Tibial nerve (tissue), 4 donors: ENCODE results near the gene CXADR. TPM values are rescaled to one million over a fixed set of nuclear protein-coding genes. Genes with fewer than 3 reads are reported as not detected.

ENCODE experiments used
- DNase-seq, 2 donors: peaks; one replicate each; pipeline ENCODE4 v3.0.0-alpha.2; 2019; ENCODE audit warnings: low spot score in 2 of 2
- H3K27ac ChIP-seq, 4 donors: fragments of 200-600 bp; sonication (generic) in 3 of 4; one replicate each; pipeline ENCODE4 v1.5.1; 2017 to 2019; ENCODE audit warnings: mild to moderate bottlenecking in 1 of 4
- H3K27me3 ChIP-seq, 2 donors: fragments of 200-600 bp; sonication (generic) in 1 of 2; one replicate each; pipeline versions ENCODE4 v1.5.1 to v1.6.0; 2017 to 2019
- H3K36me3 ChIP-seq, 3 donors: fragments of 200-600 bp; sonication (generic); one replicate each; pipeline ENCODE4 v1.5.1; 2018 to 2019
- H3K4me1 ChIP-seq, 4 donors: fragments of 200-600 bp; sonication (generic) in 3 of 4; one replicate each; pipeline ENCODE4 v1.5.1; 2017 to 2019
- H3K4me3 ChIP-seq, 4 donors: fragments of 200-600 bp; sonication (generic) in 3 of 4; one replicate each; pipeline ENCODE4 v1.5.1; 2017 to 2019; ENCODE audit warnings: mild to moderate bottlenecking in 1 of 4, moderate library complexity in 1 of 4
- H3K9me3 ChIP-seq, 4 donors: fragments of 200-600 bp; sonication (generic) in 3 of 4; one replicate each; pipeline ENCODE4 v1.5.1; 2017 to 2019
- EP300 ChIP-seq, 2 donors: sonication (generic); formaldehyde crosslinking; IDR thresholded peaks; one replicate each; pipeline ENCODE4 v1.6.1; 2017; ENCODE audit warnings: antibody characterized with exemption in 2 of 2, mild to moderate bottlenecking in 1 of 2
- POLR2A ChIP-seq, 2 donors: fragments of 450-650 bp; IDR thresholded peaks; one replicate each; pipeline ENCODE4 v1.6.1; 2017; ENCODE audit warnings: antibody characterized with exemption in 2 of 2, mild to moderate bottlenecking in 2 of 2, moderate library complexity in 2 of 2
- WGBS, 2 donors: methylation state at CpG; one replicate each; pipeline ENCODE4 v1.1.5; 2018; 5-methylcytosine and 5-hydroxymethylcytosine counted together
- total RNA-seq, 4 donors: library from RNA; depleted of rRNA; stranded (reverse); fragments of >200 nt; gene quantifications; one replicate each; pipeline ENCODE4 v1.1.0, GENCODE V29; 2016
- TF ChIP-seq, protein P1 (sequence below), 5 experiments: fragments of 200-600 bp in 3 of 5; fragments of 450-650 bp in 2 of 5; sonication (generic) in 3 of 5; IDR thresholded peaks; one replicate each; pipeline ENCODE4 v1.5.1; 2016 to 2019; ENCODE audit warnings: antibody characterized with exemption in 5 of 5, mild to moderate bottlenecking in 3 of 5, moderate library complexity in 2 of 5

CXADR gene
- total RNA-seq, 4 donors from 2014 or later, result 0.30 to 9.2 (median 1.5) TPM

DNA sequence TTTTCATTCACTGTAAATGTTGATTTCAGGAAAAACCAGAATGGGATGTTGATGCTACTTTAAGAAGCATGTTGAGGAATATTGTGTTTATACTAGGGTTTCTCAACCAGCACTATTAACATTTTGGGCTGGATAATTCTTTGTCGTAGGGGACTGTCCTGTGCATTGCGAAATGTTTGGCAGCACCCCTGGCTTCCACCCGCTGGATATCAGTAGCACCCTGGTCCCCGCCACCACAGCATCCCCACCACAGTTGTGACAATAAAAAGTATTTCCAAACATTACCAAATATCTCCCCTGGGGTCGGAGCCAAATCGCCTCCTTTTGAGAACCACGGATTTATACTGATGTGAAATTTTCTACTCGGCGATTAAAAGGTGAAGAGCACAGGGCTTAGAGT lies 57.9 kb downstream of the CXADR start:
- TF ChIP-seq POLR2A (IDR thresholded peaks at IDR 0.05) (no peak), EP300 (IDR thresholded peaks at IDR 0.05) (no peak)
- Histone ChIP-seq H3K36me3 (no peaks in the 10 kb centered on the region), H3K27me3 (no peaks in the 10 kb centered on the region), H3K4me3 (no peak overlapping the region), H3K27ac (no peak overlapping the region), H3K4me1 (no peaks in the 10 kb centered on the region), H3K9me3 (no peaks in the 10 kb centered on the region)
- no peak for DNase-seq
- WGBS, 2 donors, result 80 to 91% methylated on average over 9 of the region's 9 CpGs

DNA sequence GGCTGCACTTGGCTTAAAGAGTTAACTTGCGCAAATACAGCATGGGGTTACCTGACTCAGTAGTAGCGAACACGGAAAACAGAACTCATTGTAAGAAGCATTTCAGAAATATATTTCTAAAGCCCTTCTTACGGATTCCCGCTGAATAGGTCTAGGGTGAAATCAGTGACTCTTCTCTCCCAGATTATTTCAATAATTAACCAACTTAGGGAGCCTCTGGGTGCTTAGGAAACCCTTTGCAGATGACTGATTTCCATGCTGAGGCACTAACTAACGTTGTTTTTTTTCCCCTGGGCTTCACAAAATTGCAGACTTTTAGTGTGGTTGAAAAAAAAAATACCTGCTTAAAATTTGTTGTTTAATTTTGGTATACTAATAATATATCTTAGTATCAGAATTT lies 59.6 kb downstream of the CXADR start:
- 85 to 88% methylated on average over 6 of the region's 6 CpGs for WGBS, 2 donors
- Histone ChIP-seq H3K4me1 (no peaks in the 10 kb centered on the region), H3K27me3 (no peaks in the 10 kb centered on the region), H3K9me3 (no peaks in the 10 kb centered on the region), H3K36me3 (no peaks in the 10 kb centered on the region), H3K4me3 (no peak overlapping the region), H3K27ac (no peak overlapping the region)
- TF ChIP-seq, protein P1, sequence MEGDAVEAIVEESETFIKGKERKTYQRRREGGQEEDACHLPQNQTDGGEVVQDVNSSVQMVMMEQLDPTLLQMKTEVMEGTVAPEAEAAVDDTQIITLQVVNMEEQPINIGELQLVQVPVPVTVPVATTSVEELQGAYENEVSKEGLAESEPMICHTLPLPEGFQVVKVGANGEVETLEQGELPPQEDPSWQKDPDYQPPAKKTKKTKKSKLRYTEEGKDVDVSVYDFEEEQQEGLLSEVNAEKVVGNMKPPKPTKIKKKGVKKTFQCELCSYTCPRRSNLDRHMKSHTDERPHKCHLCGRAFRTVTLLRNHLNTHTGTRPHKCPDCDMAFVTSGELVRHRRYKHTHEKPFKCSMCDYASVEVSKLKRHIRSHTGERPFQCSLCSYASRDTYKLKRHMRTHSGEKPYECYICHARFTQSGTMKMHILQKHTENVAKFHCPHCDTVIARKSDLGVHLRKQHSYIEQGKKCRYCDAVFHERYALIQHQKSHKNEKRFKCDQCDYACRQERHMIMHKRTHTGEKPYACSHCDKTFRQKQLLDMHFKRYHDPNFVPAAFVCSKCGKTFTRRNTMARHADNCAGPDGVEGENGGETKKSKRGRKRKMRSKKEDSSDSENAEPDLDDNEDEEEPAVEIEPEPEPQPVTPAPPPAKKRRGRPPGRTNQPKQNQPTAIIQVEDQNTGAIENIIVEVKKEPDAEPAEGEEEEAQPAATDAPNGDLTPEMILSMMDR (IDR thresholded peaks at IDR 0.05), result no peak
- TF ChIP-seq EP300 (IDR thresholded peaks at IDR 0.05), result no peak
- no peak for TF ChIP-seq POLR2A (IDR thresholded peaks at IDR 0.05)
- DNase-seq, result no peak

DNA sequence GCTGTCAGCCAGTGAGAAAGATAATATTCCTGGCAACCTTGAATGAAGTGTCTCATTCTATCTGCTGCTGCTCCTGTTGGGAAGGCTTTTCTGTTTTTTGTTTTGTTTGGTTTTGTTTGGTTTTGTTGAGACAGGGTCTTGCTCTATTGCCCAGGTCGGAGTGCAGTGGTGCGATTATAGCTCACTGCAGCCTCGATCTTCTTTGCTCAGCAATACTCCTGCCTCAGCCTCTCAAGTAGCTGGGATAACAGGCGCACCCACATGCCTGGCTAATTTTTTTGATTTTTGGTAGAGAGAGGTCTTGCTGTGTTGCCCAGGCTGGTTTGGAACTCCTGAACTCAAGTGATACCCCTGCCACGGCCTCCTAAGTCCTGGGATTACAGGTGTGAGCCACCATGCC lies 62.2 kb downstream of the CXADR start:
- no peaks in the 10 kb centered on the region for H3K4me1 ChIP-seq
- H3K9me3 ChIP-seq, result no peaks in the 10 kb centered on the region
- no peaks in the 10 kb centered on the region for H3K27me3 ChIP-seq
- 84 to 86% methylated on average over 5 of the region's 5 CpGs for WGBS, 2 donors
- no peak for DNase-seq
- no peak overlapping the region for H3K4me3 ChIP-seq
- no peaks in the 10 kb centered on the region for H3K36me3 ChIP-seq
- no peak overlapping the region for H3K27ac ChIP-seq
- TF ChIP-seq, protein P1 (IDR thresholded peaks at IDR 0.05), result no peak
- TF ChIP-seq POLR2A (IDR thresholded peaks at IDR 0.05) (no peak), EP300 (IDR thresholded peaks at IDR 0.05) (no peak)

DNA sequence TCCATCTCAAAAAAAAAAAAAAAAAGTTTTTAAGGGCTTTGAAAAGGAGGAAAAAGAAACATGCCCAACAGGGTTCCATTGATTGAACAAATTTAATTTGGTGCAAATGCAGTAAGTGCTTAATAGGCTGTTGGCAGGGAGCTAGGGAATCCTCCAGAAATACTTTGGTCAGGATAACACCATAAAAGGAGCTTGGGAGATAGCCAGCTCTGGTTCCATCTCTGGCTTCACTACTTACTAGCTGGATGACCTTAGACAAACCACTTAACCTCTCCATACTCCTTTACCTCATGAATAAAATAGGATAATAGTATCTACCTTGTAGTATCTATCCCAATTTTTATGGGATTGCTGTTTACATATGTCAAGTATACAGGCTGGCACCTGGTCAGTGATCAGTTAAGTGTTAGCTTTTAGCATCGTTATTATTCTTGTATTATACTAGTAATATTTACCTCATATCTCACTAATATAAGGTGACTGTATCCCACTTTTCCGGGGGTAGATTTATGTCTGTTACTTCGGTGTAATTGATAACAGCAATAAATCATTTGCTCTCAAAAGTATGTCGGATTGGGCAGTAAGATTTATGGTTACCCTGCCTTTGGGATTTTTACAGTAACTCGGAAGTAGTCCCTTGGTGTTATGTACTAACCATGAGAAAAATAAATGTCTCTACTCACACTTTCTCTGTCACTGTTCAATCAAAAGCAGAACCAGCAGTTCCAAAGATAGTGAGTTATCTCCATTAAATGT lies 63.4 kb downstream of the CXADR start:
- TF ChIP-seq, protein P1 (IDR thresholded peaks at IDR 0.05), result no peak
- no peak for TF ChIP-seq POLR2A (IDR thresholded peaks at IDR 0.05)
- no peak for TF ChIP-seq EP300 (IDR thresholded peaks at IDR 0.05)
- Histone ChIP-seq H3K4me3 (no peak overlapping the region), H3K9me3 (no peaks in the 10 kb centered on the region), H3K27me3 (no peaks in the 10 kb centered on the region), H3K27ac (no peak overlapping the region), H3K4me1 (no peaks in the 10 kb centered on the region), H3K36me3 (no peaks in the 10 kb centered on the region)
- no peak for DNase-seq
- WGBS, 2 donors, result 58 to 76% methylated on average over 5 of the region's 5 CpGs

DNA sequence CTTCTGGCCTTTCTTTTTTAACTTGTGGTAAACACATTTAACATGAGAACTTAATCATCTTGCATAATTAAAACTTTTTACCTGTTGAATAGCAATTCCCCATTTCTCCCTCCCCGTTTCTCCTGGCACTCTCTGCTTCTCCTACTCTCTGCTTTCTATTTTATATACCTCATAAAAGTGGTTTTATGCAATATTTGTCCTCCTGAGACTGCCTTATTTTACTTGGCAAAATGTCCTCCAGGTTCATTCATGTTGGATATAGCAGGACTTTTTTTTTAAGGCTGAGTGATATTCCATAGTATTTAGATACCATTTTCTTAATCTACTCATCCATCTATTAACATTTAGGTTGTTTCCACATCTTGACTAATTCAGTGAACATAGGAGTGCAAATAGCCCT lies 64.9 kb downstream of the CXADR start:
- no peak for TF ChIP-seq EP300 (IDR thresholded peaks at IDR 0.05)
- TF ChIP-seq POLR2A (IDR thresholded peaks at IDR 0.05), result no peak
- TF ChIP-seq, protein P1 (IDR thresholded peaks at IDR 0.05), result no peak
- WGBS, 2 donors, result 70 to 90% methylated on average over 1 of the region's 1 CpG

More for the DNA sequence above, 64.9 kb downstream of the CXADR start:
- no peak overlapping the region for H3K4me3 ChIP-seq
- H3K4me1 ChIP-seq, result no peaks in the 10 kb centered on the region
- no peaks in the 10 kb centered on the region for H3K27me3 ChIP-seq
- H3K36me3 ChIP-seq, result no peaks in the 10 kb centered on the region
- no peaks in the 10 kb centered on the region for H3K9me3 ChIP-seq
- DNase-seq, result no peak
- H3K27ac ChIP-seq, result no peak overlapping the region
